Activated CD4-positive, alpha-beta T cell treated with anti-CD3 and anti-CD28 coated beads, Interleukin-2, amount 50 U/mL, for 48 hours (primary cell): ENCODE data around the gene HCN4.
A peak's percentile ranks its signal among the peaks of the same experiment; 100 is the strongest.

Experiments
- DNase-seq, 2 experiments: peaks; one replicate each; pipeline ENCODE4 v3.0.0-alpha.2; 2020

Gene HCN4

DNA sequence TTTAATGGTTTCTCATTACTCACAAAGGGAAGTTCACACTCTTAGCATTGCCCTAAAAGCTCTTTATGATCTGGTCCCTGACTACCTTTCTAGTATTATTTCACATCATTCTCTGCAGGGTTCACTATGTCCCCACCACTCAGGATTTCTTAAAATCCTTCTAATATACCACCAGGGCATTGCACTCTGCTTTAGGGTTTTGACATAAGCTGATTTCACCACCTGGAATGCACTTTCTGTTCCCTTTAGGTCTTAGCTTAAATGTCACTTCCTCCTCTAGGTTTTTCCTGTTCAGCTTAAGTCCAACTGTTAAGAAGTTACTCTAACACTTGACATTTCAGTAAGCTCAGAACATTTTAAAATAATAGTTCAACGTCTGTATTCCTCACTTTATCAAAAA, 81.7 kb downstream of the HCN4 start:
- DNase-seq, result no peak

DNA sequence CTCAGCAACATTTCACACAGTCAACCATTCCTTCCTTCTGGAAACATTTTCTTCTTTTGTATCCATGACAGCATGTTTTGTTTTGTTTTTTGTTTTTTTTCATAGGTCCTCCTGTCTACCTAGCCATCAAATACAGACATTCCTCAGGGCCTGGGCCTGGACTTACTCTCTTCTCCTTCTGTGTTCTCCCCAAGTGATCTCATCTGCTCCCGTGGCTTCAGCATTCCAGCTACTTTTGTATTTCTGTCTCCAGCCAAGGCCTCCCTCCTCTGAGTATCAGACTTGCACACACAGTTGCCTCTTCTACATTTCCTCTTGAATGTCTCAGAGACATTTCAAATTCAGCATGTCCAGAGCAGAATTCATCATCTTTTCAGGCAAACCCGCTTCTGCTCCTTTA, 82.4 kb downstream of the HCN4 start:
- DNase-seq, result no peak

DNA sequence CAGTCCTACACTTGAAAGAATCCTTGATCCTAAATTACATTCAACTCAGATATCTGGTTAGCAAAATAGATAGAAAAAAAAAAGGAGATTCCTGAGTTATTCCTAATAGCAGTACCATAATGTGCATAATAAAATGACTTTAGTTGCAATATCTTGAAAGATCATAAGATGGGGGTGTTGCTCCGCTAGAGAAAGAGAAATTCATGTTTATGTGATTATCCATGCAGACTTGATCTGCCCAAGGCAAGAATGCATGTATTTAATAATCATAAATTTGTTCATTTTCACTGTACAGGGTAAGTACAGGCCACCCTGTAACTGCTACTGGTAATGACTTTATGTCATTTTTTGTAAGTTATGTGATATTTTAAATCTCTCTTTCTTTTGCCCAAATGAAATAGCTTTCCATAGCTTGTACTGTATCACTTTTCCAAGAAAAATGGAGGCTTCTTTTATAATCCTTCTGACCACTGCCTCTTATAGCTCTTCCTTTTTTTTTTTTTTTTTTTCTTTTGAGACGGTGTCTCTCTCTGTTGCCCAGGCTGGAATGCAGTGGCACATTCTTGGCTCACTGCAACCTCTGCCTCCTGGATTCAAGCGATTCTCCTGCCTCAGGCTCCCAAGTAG, 84.6 kb downstream of the HCN4 start:
- DNase-seq, result no peak

DNA sequence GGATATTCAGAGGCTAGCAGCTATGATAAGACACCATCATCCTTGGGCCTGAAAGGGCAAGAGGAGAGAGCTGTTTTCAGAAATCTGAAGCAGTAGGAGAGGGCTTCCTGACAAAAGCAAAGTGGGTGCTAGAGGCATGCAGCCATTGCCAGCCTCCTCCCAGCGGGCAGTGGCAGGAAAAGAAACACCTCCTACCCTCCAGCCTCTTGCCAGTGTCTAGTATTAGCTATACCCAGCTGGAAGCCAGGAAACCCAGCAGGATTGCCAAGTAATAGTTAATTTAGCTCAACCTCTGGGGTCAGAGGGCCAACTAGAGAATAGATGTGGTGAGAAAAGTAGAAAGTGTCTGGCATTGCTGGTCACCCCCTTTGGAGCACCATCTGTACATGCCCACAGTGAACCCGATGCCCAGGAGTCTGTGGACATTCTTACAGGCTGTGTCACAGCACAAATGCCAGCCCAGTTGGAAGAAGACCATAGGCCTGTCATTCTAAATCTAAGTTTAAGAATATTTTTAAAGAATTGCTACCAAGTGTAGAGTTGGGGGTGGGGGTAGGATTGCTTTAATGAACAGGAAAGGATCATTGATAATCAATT, 85.3 kb downstream of the HCN4 start:
- DNase-seq, result no peak

DNA sequence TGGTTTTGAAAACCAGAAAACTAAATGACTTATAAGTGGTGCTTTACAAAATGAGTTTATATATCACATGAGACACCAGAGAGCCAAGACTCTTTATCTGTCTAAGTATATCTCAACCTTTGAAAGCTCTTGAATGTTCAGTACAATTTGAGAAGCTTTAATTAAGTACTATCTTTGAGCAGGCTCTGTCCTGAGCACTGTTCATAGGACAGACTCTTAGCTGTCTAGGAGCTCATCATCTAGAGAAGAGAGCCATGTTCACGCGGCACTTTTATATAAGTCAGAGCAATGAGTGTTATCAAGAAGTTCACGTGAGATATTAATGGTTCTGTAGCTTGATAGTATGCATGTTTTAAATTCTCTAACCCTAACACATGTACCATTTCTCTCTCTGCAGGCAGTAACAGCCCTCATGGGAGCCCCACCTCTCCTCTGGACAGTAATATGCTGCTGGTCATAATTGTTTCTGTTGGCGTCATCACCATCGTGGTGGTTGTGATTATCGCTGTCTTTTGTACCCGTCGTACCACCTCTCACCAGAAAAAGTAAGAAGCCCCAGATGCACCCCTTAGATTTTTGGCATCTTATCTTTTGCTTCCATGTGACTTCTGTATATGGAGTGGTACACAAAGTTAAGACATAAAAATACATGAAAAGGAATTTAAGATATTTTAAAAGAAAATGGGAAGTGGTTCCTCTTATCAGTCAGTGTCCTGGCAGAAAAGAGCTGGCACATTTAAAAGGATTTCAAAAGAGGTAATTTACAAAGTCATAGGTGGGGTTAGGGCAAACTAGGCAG, 86.0 kb downstream of the HCN4 start:
- no peak for DNase-seq

DNA sequence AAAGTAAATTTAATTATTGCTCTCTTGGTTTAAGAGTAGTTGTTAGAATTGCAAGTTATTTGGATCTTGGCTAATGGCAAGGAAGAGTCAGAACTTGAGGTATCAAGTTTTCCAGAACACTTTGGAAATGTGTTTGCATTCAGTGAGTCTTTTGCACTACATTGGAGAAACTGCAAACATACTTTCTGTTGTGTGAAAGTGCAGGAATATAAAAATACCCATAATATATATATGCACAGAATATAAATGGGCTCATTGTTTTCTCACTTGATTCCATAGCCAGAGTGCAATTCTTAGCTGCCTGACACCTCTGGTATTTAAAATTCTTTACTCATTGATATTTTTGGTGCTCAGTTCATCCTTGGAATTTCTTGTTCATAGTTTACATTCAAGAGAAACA, 92.9 kb downstream of the HCN4 start:
- DNase-seq, result no peak

DNA sequence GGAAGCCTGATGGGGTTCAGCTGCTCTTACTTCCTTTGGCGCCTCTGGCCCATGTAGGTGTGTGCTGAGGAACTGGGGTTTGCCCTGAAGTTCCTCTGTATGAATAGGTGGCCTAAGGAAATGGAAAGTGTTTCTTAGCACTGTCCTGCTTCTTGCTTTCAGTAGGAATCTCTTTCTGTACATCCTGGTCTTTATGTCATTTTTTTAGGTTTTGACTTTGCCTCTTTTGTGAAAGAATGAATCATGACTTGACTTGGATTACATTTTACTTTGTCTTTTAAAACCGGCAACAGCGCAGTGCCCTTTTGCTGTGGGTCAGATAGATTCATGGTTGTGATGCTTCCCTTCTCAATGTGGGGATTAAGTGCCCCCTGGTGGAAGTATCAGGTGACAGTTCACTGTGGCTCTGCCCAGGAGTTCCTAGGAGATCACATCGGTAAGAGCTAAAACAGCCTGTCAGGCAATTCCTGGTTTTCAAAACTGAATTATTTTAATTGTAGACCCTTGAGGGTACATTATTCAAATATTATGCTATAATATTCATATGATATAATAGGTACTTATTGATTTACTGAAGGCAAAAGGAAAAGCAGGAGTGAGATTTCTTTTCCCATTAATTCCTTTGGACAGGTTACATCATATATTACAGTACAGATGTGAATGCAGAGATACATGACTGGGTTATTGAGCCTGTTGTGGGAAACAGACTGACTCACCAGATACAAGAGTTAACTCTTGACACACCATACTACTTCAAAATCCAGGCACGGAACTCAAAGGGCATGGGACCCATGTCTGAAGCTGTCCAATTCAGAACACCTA, 95.4 kb downstream of the HCN4 start:
- DNase-seq, result peak; percentile 43 to 54

DNA sequence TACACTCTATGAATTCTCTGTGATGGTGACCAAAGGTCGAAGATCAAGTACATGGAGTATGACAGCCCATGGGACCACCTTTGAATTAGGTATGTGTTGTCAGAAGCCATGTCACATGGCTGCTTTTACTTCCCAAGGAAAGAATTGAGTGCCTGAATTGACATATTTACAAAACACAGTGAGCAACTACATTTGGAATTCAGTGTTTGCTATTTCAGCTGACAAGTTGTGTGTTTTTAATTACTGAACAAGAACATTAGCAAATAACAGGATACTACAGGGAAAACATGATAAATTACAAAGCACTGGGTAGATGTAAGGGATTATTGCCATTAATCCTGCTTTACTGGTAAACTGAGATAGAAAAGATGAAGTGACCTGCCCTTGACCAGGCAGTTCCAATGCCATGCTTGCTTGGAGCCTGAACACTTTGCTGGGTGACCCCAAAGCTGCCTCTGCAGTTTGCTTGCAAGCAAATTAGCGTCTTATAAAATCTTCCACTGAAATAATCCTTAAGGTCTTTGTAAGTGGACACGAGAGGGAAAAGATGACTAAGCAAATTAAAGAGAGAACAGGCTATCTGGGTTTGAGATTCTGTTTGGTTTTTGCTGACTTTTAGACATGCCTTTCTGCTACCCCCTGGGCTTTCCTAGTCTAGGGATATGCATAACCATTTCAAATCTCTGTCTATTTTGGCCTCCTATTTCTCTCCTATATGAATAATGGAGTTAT, 98.2 kb downstream of the HCN4 start:
- DNase-seq, result no peak
